HepG2 (cell line): Measurements from ENCODE around the gene OTOGL. TPM values are rescaled to one million over a fixed set of nuclear protein-coding genes. Genes with fewer than 3 reads are reported as not detected.

Experiments
- EP300 ChIP-seq, 3 experiments: sonication (generic) in 1 of 3; formaldehyde crosslinking in 1 of 3; IDR thresholded peaks; 2 replicates each; pipeline versions ENCODE4 v1.5.1 to v1.6.1; 2011 to 2020; ENCODE audit warnings: low read depth in 2 of 3, low read length in 2 of 3, borderline replicate concordance in 1 of 3, improper control_type of control experiment in 1 of 3, mild to moderate bottlenecking in 1 of 3, missing genetic modification reagents in 1 of 3, moderate library complexity in 1 of 3
- ETV5 ChIP-seq: IDR thresholded peaks from 2 replicates; pipeline ENCODE4 v1.6.1; 2018; ENCODE audit warnings: missing biosample characterization, missing genetic modification reagents, inconsistent platforms, borderline replicate concordance
- FOXC1 ChIP-seq: sonication (generic); formaldehyde crosslinking; IDR thresholded peaks from 2 replicates; pipeline ENCODE4 v1.8.0; 2022; ENCODE audit warnings: mild to moderate bottlenecking, missing genetic modification reagents, borderline replicate concordance
- FOXP1 ChIP-seq, 2 experiments: fragments of 450-650 bp in 1 of 2; IDR thresholded peaks; 2 replicates each; pipeline ENCODE4 v1.6.1; 2017 to 2018; ENCODE audit warnings: antibody characterized with exemption in 1 of 2
- GPN1 ChIP-seq: sonication (generic); formaldehyde crosslinking; IDR thresholded peaks from 2 replicates; pipeline ENCODE4 v1.5.1; 2020; ENCODE audit warnings: missing genetic modification reagents, borderline replicate concordance
- HNF4G ChIP-seq, 2 experiments: sonication (generic) in 1 of 2; formaldehyde crosslinking in 1 of 2; IDR thresholded peaks; 2 replicates each; pipeline versions ENCODE4 v1.4.0 to v1.6.1; 2011 to 2020; ENCODE audit warnings: borderline replicate concordance in 2 of 2, low read depth in 2 of 2, mild to moderate bottlenecking in 2 of 2, low read length in 1 of 2, missing genetic modification reagents in 1 of 2, moderate library complexity in 1 of 2
- PAXIP1 ChIP-seq: sonication (generic); formaldehyde crosslinking; conservative IDR thresholded peaks from 2 replicates; pipeline ENCODE4 v1.4.0; 2020; ENCODE audit warnings: mild to moderate bottlenecking, missing genetic modification reagents, moderate library complexity
- RORA ChIP-seq: sonication (generic); formaldehyde crosslinking; IDR thresholded peaks from 2 replicates; pipeline ENCODE4 v1.5.0; 2020; ENCODE audit warnings: mild to moderate bottlenecking, missing genetic modification reagents, moderate library complexity
- RXRB ChIP-seq: IDR thresholded peaks from 2 replicates; pipeline ENCODE4 v1.6.1; 2016; ENCODE audit warnings: borderline replicate concordance, missing genetic modification reagents, missing compliant biosample characterization
- SALL1 ChIP-seq: sonication (generic); formaldehyde crosslinking; IDR thresholded peaks from 2 replicates; pipeline ENCODE4 v1.8.0; 2022; ENCODE audit warnings: mild to moderate bottlenecking, missing genetic modification reagents
- SNAPC4 ChIP-seq: sonication (generic); formaldehyde crosslinking; IDR thresholded peaks from 2 replicates; pipeline ENCODE4 v1.4.0; 2020; ENCODE audit warnings: mild to moderate bottlenecking, missing genetic modification reagents
- SRY ChIP-seq: sonication (generic); formaldehyde crosslinking; IDR thresholded peaks from 2 replicates; pipeline ENCODE4 v1.8.0; 2022; ENCODE audit warnings: mild to moderate bottlenecking, missing genetic modification reagents
- TAF1 ChIP-seq: sonication (generic); formaldehyde crosslinking; IDR thresholded peaks from 2 replicates; pipeline ENCODE4 v1.4.0; 2020; ENCODE audit warnings: missing genetic modification reagents
- ZBTB2 ChIP-seq: sonication (generic); formaldehyde crosslinking; IDR thresholded peaks from 2 replicates; pipeline ENCODE4 v1.8.0; 2022; ENCODE audit warnings: low read depth, missing genetic modification reagents
- ZBTB49 ChIP-seq: sonication (generic); formaldehyde crosslinking; IDR thresholded peaks from 2 replicates; pipeline ENCODE4 v1.4.0; 2020; ENCODE audit warnings: missing genetic modification reagents, borderline replicate concordance
- ZNF331 ChIP-seq: sonication (generic); formaldehyde crosslinking; IDR thresholded peaks from 2 replicates; pipeline ENCODE4 v1.4.0; 2020; ENCODE audit warnings: missing genetic modification reagents
- polyA plus RNA-seq, 8 experiments: library from polyadenylated mRNA; depleted of rRNA in 3 of 8; stranded (reverse) in 7 of 8; unstranded in 1 of 8; fragments of >200 nt; fragmentation: Illumina TruSeq in 4 of 8; extraction: Trizol in 4 of 8; gene quantifications; 2 replicates each; pipeline versions ENCODE4 v1.2.1 to v1.2.3, GENCODE V29; 2011 to 2016; ENCODE audit warnings: low read depth in 4 of 8, missing spikeins in 1 of 8, mixed read lengths in 1 of 8; ENCODE audit not compliant: insufficient read depth in 1 of 8
- total RNA-seq, 5 experiments: library from RNA; depleted of rRNA; stranded (reverse); fragments of >200 nt; fragmentation: Illumina TruSeq; extraction: Trizol; gene quantifications; 2 replicates each; pipeline ENCODE4 v1.2.3, GENCODE V29; 2016; ENCODE audit warnings: low read depth in 1 of 5

OTOGL gene
- total and polyA plus RNA-seq, 2 of the 13 experiments (the other 11 are each of a cell fraction or from before 2014, with no cell fraction given): not detected

GRCh38 chr12:80353254-80353653 is 253.9 kb downstream of the OTOGL start (continued):
- TF ChIP-seq ETV5 (CRISPR knock-in tag) (peak; percentile 50; the same call in 1 of the 2 replicates), EP300 (IDR thresholded peaks at IDR 0.05; ENCODE audit: low read depth in 2 of 2, low read length in 2 of 2) (no peak; a peak in 1 of 4 replicates), EP300 (CRISPR knock-in tag; IDR thresholded peaks at IDR 0.05; ENCODE audit: borderline replicate concordance) (peak; percentile 26; the same call in 1 of the 2 replicates), ZNF331 (CRISPR knock-in tag) (peak; percentile 45; the same call in 1 of the 2 replicates), PAXIP1 (CRISPR knock-in tag) (peak; percentile 38; the same call in 1 of the 2 replicates), SALL1 (CRISPR knock-in tag) (peak; percentile 11; the same call in 1 of the 2 replicates), SNAPC4 (CRISPR knock-in tag) (no peak), ZBTB2 (CRISPR knock-in tag) (no peak), HNF4G (IDR thresholded peaks at IDR 0.05; ENCODE audit: borderline replicate concordance, low read depth, low read length) (no peak; the same call in 1 of the 2 replicates), HNF4G (CRISPR knock-in tag; IDR thresholded peaks at IDR 0.05; ENCODE audit: borderline replicate concordance, low read depth) (no peak), SRY (CRISPR knock-in tag) (no peak), RORA (CRISPR knock-in tag) (no peak), FOXC1 (CRISPR knock-in tag) (no peak), RXRB (CRISPR knock-in tag) (no peak), GPN1 (CRISPR knock-in tag) (no peak), ZBTB49 (CRISPR knock-in tag) (no peak), FOXP1 (IDR thresholded peaks at IDR 0.05) (no peak), FOXP1 (CRISPR knock-in tag; IDR thresholded peaks at IDR 0.05) (peak; percentile 37; the same call in 1 of the 2 replicates), TAF1 (CRISPR knock-in tag) (no peak)
